Measurements from ENCODE around the gene TBPL2.
A peak's percentile ranks its signal among the peaks of the same experiment; 100 is the strongest.
"Not testable (repeated sequence)": the region's sequence is repeated elsewhere in the genome, so short reads cannot be mapped to it uniquely, and the experiment has no call there.

The TBPL2 gene

DNA sequence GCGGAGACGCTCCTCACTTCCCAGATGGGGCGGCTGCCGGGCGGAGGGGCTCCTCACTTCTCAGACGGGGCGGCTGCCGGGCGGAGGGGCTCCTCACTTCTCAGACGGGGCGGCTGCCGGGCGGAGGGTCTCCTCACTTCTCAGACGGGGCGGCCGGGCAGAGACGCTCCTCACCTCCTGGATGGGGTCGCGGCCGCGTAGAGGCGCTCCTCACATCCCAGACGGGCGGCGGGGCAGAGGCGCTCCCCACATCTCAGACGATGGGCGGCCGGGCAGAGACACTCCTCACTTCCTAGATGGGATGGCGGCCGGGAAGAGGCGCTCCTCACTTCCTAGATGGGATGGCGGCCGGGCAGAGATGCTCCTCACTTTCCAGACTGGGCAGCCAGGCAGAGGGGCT is 16.0 kb upstream of the TBPL2 start:
- not testable (repeated sequence) for H3K4me3 ChIP-seq (ENCODE audit: low read depth, low read length); H3K27ac ChIP-seq (ENCODE audit: low read depth, low read length); H3K27me3 ChIP-seq (ENCODE audit: insufficient read depth, low read length); H3K79me2 ChIP-seq (ENCODE audit: control insufficient read depth, insufficient read depth, low read length, unreplicated experiment); H2AFZ ChIP-seq (ENCODE audit: low read length, unreplicated experiment); H3K36me3 ChIP-seq (ENCODE audit: insufficient read depth, low read length)
- peaks cover 50% of the 10 kb centered on the region for H3K4me1 ChIP-seq (ENCODE audit: control insufficient read depth, insufficient read depth, low read length, unreplicated experiment)

DNA sequence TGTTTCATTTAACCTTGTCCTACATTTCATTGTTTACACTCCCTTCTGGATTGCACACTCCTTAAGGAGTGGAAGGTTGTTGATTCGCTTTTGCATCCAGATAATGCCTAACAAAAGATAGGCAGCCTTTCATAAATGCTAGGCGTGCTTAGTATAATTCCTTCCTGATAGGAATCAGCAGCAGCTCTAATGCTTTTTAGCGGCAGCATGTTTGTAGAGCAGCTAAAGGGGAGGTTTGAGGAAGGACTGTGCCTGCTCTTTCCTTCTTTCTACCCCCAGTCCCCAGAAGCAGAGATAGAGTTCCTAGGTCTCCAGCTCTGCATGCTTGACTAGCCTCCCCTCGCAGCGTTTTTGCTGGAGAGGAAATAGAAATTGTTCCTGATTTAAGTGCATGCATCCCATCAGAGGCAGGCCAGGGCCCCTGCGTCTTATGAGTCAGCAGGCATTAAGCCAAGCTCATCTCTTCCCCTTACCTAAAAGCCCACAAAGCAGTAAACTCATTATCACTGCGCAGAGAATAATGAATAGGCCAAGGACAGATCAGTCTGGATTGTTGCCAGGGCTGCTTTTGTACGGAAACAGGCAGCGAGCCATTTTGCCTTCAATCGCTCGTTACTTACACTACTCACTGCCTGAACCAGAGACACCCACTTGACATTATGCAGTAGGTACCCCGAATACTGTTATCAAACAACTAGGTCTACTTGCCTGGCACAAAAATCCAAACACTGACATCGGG is 14.0 kb upstream of the TBPL2 start:
- Histone ChIP-seq H3K36me3 (ENCODE audit: insufficient read depth, low read length) (no peaks in the 10 kb centered on the region), H3K79me2 (ENCODE audit: control insufficient read depth, insufficient read depth, low read length, unreplicated experiment) (no peaks in the 10 kb centered on the region), H3K4me3 (ENCODE audit: low read depth, low read length) (no peak overlapping the region), H2AFZ (ENCODE audit: low read length, unreplicated experiment) (peak overlapping the region; percentile 9), H3K27ac (ENCODE audit: low read depth, low read length) (0 out of 2 replicates have a peak overlapping the region, but pooled peaks have one; percentile 5), H3K4me1 (ENCODE audit: control insufficient read depth, insufficient read depth, low read length, unreplicated experiment) (peaks cover 62% of the 10 kb centered on the region), H3K27me3 (ENCODE audit: insufficient read depth, low read length) (no peaks in the 10 kb centered on the region)

DNA sequence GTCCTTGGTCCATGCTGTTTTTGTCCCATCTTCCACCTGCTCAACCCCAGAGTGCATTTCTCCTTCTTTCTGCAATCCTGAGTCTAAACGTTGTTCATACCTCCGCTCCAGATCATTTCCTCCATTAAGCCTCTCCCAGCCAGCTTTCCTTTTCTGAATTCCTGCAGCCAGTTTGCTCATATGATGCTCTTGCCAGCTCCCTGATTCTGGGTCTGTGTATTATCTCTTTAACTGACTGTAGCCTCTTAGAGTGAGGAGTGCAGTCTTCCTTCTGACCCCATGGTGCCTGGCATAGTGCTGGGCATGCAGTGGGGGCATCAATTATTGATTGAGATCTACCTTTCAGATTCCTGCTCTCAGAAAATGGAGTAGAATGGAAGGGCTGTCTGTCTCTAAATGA is 11.5 kb upstream of the TBPL2 start:
- Histone ChIP-seq H3K27ac (ENCODE audit: low read depth, low read length) (peak overlapping the region; percentile 29), H3K79me2 (ENCODE audit: control insufficient read depth, insufficient read depth, low read length, unreplicated experiment) (no peaks in the 10 kb centered on the region), H3K4me3 (ENCODE audit: low read depth, low read length) (no peak overlapping the region), H3K27me3 (ENCODE audit: insufficient read depth, low read length) (no peaks in the 10 kb centered on the region), H2AFZ (ENCODE audit: low read length, unreplicated experiment) (peak overlapping the region; percentile 28), H3K36me3 (ENCODE audit: insufficient read depth, low read length) (no peaks in the 10 kb centered on the region), H3K4me1 (ENCODE audit: control insufficient read depth, insufficient read depth, low read length, unreplicated experiment) (peaks cover 68% of the 10 kb centered on the region)

DNA sequence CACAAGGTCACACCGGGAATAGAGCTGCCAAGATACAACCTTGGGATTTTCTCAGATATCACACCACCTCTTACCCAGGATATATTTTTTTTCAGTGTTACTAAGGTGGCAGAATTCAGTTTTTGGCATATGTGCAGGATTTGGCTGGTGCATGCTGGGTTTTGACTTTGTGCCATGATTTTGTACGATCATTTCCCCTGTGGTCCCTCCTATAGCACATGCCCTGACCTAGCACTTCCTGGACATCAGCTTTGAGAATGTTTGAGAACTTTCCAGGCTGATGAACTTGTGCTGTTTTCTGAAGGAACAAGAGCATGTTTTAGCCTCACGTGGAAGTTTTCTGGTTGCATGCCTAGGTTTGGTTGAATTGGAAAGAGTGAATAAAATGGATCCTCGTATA is 11.0 kb upstream of the TBPL2 start:
- Histone ChIP-seq H3K4me3 (ENCODE audit: low read depth, low read length) (no peak overlapping the region), H2AFZ (ENCODE audit: low read length, unreplicated experiment) (no peak overlapping the region), H3K36me3 (ENCODE audit: insufficient read depth, low read length) (no peaks in the 10 kb centered on the region), H3K79me2 (ENCODE audit: control insufficient read depth, insufficient read depth, low read length, unreplicated experiment) (no peaks in the 10 kb centered on the region), H3K27ac (ENCODE audit: low read depth, low read length) (peak overlapping the region; percentile 29), H3K4me1 (ENCODE audit: control insufficient read depth, insufficient read depth, low read length, unreplicated experiment) (peaks cover 73% of the 10 kb centered on the region), H3K27me3 (ENCODE audit: insufficient read depth, low read length) (no peaks in the 10 kb centered on the region)

DNA sequence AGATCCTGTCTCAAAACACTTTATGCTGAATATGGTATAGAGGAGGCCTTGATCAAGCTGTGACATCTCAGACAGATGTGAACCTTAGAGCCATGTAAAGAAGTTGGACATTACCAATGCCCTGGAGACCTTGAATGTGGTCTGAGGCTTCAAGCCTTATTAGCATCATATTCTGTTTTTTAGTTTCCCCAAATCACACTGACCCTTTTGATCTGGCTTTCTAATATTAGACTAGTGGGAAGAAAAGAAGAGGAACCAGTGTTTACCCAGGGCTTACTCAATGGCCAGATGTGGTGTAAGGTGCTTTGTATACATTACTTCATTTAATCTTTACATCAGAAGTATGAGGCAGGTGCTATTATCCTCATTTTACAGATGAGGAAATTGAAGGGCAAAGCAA is 10.6 kb upstream of the TBPL2 start:
- Histone ChIP-seq H3K27ac (ENCODE audit: low read depth, low read length) (no peak overlapping the region), H3K4me1 (ENCODE audit: control insufficient read depth, insufficient read depth, low read length, unreplicated experiment) (peaks cover 76% of the 10 kb centered on the region)

DNA sequence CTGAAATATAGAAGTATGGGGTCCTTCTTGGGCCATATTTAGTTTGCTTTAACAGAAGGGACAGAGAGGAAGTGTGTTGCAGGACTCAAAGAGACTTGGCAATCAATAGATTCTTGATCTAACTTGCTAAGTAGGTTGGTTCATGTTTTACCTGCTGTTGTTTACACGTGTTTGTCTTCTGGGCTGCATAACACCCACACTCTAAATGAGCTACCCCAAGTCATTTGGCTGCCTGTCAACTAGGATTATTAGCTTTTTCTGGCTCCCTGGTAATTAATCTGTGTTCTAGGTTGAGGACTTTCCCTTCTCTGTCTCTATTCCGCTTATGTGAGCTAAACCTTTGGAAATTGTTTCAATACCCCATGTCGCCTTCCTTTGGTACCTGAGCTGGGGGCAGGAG is 10.1 kb upstream of the TBPL2 start:
- H3K4me1 ChIP-seq (ENCODE audit: control insufficient read depth, insufficient read depth, low read length, unreplicated experiment) = peaks cover 76% of the 10 kb centered on the region
- H3K27me3 ChIP-seq (ENCODE audit: insufficient read depth, low read length) = no peaks in the 10 kb centered on the region
- H3K79me2 ChIP-seq (ENCODE audit: control insufficient read depth, insufficient read depth, low read length, unreplicated experiment) = no peaks in the 10 kb centered on the region
- H3K36me3 ChIP-seq (ENCODE audit: insufficient read depth, low read length) = no peaks in the 10 kb centered on the region
- no peak overlapping the region for H3K27ac ChIP-seq (ENCODE audit: low read depth, low read length)
- H2AFZ ChIP-seq (ENCODE audit: low read length, unreplicated experiment) = no peak overlapping the region
- no peak overlapping the region for H3K4me3 ChIP-seq (ENCODE audit: low read depth, low read length)

More for the DNA sequence above, 10.6 kb upstream of the TBPL2 start:
- Histone ChIP-seq H3K4me3 (ENCODE audit: low read depth, low read length) (no peak overlapping the region), H2AFZ (ENCODE audit: low read length, unreplicated experiment) (no peak overlapping the region), H3K79me2 (ENCODE audit: control insufficient read depth, insufficient read depth, low read length, unreplicated experiment) (no peaks in the 10 kb centered on the region), H3K36me3 (ENCODE audit: insufficient read depth, low read length) (no peaks in the 10 kb centered on the region), H3K27me3 (ENCODE audit: insufficient read depth, low read length) (no peaks in the 10 kb centered on the region)

DNA sequence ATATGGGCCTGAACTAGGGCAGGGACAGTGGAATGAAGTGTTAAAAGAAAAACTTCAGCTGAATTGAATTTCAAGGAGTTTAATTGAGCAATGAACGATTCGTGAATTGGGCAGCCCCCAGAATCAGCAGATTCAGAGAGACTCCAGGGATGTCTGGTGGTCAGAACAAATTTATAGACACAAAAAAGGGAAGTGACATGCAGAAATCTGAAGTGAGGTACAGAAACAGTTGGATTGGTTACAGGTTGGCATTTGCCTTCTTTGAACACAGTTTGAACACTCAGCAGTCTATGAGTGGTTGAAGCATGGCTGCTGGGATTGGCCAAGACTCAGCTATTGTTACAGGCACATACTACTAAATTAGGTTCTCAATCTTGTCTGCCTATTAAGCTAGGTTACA is 9.7 kb upstream of the TBPL2 start:
- Histone ChIP-seq H3K27me3 (ENCODE audit: insufficient read depth, low read length) (no peaks in the 10 kb centered on the region), H3K79me2 (ENCODE audit: control insufficient read depth, insufficient read depth, low read length, unreplicated experiment) (no peaks in the 10 kb centered on the region), H3K4me1 (ENCODE audit: control insufficient read depth, insufficient read depth, low read length, unreplicated experiment) (peaks cover 76% of the 10 kb centered on the region), H3K4me3 (ENCODE audit: low read depth, low read length) (no peak overlapping the region), H3K27ac (ENCODE audit: low read depth, low read length) (no peak overlapping the region), H2AFZ (ENCODE audit: low read length, unreplicated experiment) (no peak overlapping the region), H3K36me3 (ENCODE audit: insufficient read depth, low read length) (no peaks in the 10 kb centered on the region)

DNA sequence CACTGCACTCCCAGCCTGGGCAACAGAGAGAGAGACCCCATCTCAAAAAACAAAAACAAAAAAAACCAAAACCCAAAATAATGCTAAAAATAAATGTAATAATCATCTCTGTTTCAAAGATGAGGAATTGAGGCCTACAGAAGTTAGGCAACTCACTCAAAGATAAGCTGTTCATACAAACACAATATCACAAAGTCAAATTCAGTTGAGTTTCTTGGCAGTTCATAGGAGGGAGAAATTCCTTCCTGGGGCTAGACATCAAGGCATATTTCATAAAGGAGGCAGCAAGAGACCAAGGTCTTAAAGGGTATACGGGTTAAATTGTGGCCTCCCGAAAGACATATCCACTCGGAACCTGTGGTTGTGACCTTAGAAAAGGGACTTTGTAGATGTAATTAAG is 8.7 kb upstream of the TBPL2 start:
- Histone ChIP-seq H3K4me3 (ENCODE audit: low read depth, low read length) (no peak overlapping the region), H2AFZ (ENCODE audit: low read length, unreplicated experiment) (no peak overlapping the region), H3K27ac (ENCODE audit: low read depth, low read length) (peak overlapping the region; percentile 91), H3K27me3 (ENCODE audit: insufficient read depth, low read length) (no peaks in the 10 kb centered on the region), H3K4me1 (ENCODE audit: control insufficient read depth, insufficient read depth, low read length, unreplicated experiment) (peaks cover 67% of the 10 kb centered on the region), H3K79me2 (ENCODE audit: control insufficient read depth, insufficient read depth, low read length, unreplicated experiment) (no peaks in the 10 kb centered on the region), H3K36me3 (ENCODE audit: insufficient read depth, low read length) (no peaks in the 10 kb centered on the region)

DNA sequence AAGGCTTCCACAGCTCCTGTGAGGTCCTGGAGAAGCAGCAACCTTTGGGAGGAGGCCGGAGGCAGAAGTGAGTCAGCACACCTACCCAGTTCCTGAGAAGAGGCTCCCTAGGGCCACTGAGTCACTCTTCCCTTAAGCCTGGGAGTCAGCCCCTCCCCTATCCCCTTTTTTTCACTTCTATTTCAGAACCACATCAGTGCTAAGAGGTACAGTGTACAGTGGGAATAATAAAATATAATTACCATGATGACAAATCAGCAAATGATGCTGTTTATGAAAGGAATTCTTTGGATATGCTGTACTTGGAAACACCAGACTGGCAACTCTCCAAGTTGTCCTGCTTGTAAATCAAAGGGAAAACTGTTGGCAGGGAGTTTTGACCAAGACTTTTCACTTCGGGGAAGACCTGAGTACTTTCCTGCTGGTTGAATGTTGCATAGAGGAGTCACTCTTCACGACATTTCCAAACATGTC is 7.8 kb upstream of the TBPL2 start:
- peak overlapping the region; percentile 91 for H3K27ac ChIP-seq (ENCODE audit: low read depth, low read length)
- H3K4me1 ChIP-seq (ENCODE audit: control insufficient read depth, insufficient read depth, low read length, unreplicated experiment) = peaks cover 60% of the 10 kb centered on the region
- no peak overlapping the region for H2AFZ ChIP-seq (ENCODE audit: low read length, unreplicated experiment)
- H3K4me3 ChIP-seq (ENCODE audit: low read depth, low read length) = no peak overlapping the region
- no peaks in the 10 kb centered on the region for H3K36me3 ChIP-seq (ENCODE audit: insufficient read depth, low read length)
- no peaks in the 10 kb centered on the region for H3K79me2 ChIP-seq (ENCODE audit: control insufficient read depth, insufficient read depth, low read length, unreplicated experiment)
- H3K27me3 ChIP-seq (ENCODE audit: insufficient read depth, low read length) = no peaks in the 10 kb centered on the region

DNA sequence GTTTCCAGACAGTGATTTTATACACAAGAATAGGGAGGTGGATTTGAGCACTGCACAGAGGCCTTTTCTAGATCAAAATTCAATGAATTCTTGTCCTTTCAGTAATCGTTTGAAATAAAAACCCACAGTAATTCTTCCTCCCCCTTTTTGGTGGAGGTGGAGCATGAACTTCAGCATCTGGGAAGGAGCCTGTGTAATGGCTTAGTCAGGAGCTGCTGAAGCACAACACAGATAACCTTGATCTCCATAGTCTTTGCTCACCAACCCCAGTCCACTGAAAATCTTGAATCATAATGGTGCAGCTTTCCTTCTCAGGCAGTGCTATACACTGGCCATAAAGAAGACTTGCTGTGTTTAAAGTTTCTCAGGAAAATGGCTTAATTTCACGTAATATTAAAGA is 6.4 kb upstream of the TBPL2 start:
- H3K27ac ChIP-seq (ENCODE audit: low read depth, low read length) = peak overlapping the region; percentile 91
- peak overlapping the region; percentile 99 for H2AFZ ChIP-seq (ENCODE audit: low read length, unreplicated experiment)

DNA sequence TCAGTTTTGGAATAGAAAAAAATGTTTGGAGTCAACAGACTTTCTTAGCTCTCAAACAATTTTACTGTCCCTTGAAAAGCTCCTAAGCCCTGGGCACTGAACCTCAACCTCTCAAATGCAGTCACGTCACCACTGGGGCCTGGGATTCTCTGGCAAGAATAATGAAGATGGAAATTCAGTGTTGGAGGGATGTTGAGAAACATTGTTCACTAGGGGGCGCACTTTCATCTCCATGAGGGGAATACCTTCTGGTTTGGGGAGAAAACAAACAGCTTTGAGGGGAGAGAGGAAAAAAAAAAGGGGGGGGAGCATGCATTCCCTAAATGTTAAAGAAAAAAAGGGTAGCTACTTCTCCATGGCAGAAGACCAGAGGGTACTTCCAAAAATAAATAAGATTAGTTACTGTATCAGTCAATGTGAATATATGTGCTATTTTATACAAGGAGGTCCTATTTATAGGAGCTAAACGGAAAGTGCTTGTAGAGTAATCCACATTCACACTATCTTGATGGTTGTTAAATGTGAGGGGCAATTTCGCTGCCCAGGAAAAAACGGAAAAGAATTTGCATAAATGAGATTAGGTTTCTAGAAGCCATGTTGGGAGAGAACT is 5.8 kb upstream of the TBPL2 start:
- Histone ChIP-seq H3K27ac (ENCODE audit: low read depth, low read length) (peak overlapping the region; percentile 91), H3K36me3 (ENCODE audit: insufficient read depth, low read length) (no peaks in the 10 kb centered on the region), H3K4me3 (ENCODE audit: low read depth, low read length) (peak overlapping the region; percentile 55), H3K4me1 (ENCODE audit: control insufficient read depth, insufficient read depth, low read length, unreplicated experiment) (peaks cover 43% of the 10 kb centered on the region), H3K79me2 (ENCODE audit: control insufficient read depth, insufficient read depth, low read length, unreplicated experiment) (no peaks in the 10 kb centered on the region), H3K27me3 (ENCODE audit: insufficient read depth, low read length) (no peaks in the 10 kb centered on the region), H2AFZ (ENCODE audit: low read length, unreplicated experiment) (peak overlapping the region; percentile 99)

More for the DNA sequence above, 6.4 kb upstream of the TBPL2 start:
- Histone ChIP-seq H3K4me1 (ENCODE audit: control insufficient read depth, insufficient read depth, low read length, unreplicated experiment) (peaks cover 49% of the 10 kb centered on the region), H3K79me2 (ENCODE audit: control insufficient read depth, insufficient read depth, low read length, unreplicated experiment) (no peaks in the 10 kb centered on the region), H3K36me3 (ENCODE audit: insufficient read depth, low read length) (no peaks in the 10 kb centered on the region), H3K4me3 (ENCODE audit: low read depth, low read length) (peak overlapping the region; percentile 55), H3K27me3 (ENCODE audit: insufficient read depth, low read length) (no peaks in the 10 kb centered on the region)
